ENCODE measurements around the gene OGFR. TPM values are rescaled to one million over a fixed set of nuclear protein-coding genes. Genes with fewer than 3 reads are reported as not detected.

The OGFR gene
- total RNA-seq, 2 experiments from 2014 or later: 54.5 to 56.0 TPM

DNA sequence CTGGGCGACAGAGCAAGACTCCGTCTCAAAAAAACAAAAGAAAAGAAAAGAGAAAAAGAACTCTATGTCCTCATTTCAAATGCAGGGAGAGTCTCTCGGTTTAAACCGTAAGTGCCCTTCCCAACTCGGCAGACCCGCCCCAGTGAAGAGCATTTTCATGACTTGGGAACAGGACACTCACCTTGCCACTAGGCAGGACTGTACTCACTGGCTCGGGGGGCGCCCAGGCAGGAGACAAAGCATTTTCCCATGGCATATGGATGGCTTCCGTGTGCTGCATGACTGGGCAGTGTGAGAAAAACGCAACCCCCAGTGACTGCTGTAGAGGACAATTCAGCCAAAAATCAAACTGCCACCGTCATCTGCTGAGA, 32.0 kb upstream of the OGFR start:
- Histone ChIP-seq H3K4me3 (ENCODE audit: low read length) (no peak overlapping the region), H3K27me3 (ENCODE audit: control insufficient read depth in 1 of 2, insufficient read depth in 2 of 2, low read length in 2 of 2) (no peaks in the 10 kb centered on the region), H3K4me1 (ENCODE audit: insufficient read depth, low read length) (peaks cover 66% of the 10 kb centered on the region), H3K36me3 (ENCODE audit: insufficient read depth, low read length) (no peaks in the 10 kb centered on the region), H3K27ac (ENCODE audit: low read depth in 1 of 2, low read length in 2 of 2) (no peak overlapping the region), H3K9me3 (ENCODE audit: control insufficient read depth in 1 of 2, insufficient read depth in 1 of 2, low read length in 2 of 2) (peaks cover 0 to 5% of the 10 kb centered on the region in 2 experiments)
- TF ChIP-seq, protein P1, sequence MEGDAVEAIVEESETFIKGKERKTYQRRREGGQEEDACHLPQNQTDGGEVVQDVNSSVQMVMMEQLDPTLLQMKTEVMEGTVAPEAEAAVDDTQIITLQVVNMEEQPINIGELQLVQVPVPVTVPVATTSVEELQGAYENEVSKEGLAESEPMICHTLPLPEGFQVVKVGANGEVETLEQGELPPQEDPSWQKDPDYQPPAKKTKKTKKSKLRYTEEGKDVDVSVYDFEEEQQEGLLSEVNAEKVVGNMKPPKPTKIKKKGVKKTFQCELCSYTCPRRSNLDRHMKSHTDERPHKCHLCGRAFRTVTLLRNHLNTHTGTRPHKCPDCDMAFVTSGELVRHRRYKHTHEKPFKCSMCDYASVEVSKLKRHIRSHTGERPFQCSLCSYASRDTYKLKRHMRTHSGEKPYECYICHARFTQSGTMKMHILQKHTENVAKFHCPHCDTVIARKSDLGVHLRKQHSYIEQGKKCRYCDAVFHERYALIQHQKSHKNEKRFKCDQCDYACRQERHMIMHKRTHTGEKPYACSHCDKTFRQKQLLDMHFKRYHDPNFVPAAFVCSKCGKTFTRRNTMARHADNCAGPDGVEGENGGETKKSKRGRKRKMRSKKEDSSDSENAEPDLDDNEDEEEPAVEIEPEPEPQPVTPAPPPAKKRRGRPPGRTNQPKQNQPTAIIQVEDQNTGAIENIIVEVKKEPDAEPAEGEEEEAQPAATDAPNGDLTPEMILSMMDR (IDR thresholded peaks at IDR 0.05): no peak
- no peak overlapping the region for H3K4me3 Mint-ChIP-seq
- POLR2A ChIA-PET: interaction anchor here (0.6 kb wide), 1 partner anchor 30 kb away, joined by 3 read pairs; no protein-coding TSS in a partner anchor
- DNase-seq (no peak), ATAC-seq (ENCODE audit: poor library complexity) (no peak)
- no peaks in the 10 kb centered on the region for H3K36me3 Mint-ChIP-seq (ENCODE audit: low read depth)
- intact Hi-C loops (cut with DNase I, micrococcal nuclease): no loop called here
- H3K27me3 Mint-ChIP-seq: no peaks in the 10 kb centered on the region
- no peaks in the 10 kb centered on the region for H3K9me3 Mint-ChIP-seq
- CTCF ChIA-PET: no interaction called here
- peak overlapping the region; percentile 92 for H3K27ac Mint-ChIP-seq
- peaks cover 69% of the 10 kb centered on the region for H3K4me1 Mint-ChIP-seq (ENCODE audit: low read depth)

DNA sequence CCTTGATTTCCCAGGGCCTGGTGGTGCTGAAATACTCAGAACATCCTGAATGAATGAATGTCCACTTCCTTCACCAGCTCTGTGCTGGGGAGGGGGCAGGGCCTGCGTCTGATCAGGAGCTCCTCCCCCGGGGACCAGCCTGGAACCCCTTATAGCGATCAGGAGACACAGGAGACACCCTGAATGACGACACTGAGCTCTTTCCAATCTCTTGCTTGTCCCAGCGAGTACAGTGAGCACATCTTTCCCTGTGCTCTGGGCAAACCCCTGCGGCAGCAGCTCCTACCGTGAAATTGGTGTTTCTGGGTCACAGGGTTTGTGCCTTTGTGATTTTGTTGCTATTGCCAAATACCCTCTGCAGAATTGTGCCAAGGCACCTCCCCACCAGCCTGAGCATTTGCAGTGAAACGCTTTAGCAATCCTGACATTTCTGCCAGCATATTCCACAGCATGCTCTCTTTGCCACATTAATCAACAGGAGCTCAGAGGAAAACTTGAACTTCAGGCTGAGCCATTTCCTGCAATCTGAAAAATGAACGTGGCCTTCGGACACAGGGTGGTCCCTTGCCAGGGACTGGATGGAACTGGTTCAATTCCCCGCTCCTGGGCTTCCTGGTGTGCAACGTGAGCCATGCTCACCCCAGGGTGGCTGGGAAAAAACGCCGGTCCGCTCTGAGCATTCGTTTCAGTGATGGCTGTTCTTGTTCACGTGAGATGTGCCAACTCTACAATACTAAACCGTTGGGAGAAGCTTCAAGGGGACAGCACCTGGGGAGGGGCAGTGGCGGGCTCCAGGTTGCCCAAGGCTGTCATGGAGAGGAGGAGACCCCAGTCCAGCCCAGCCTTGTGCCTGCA, 31.4 kb upstream of the OGFR start:
- no peak for DNase-seq
- no peak overlapping the region for H3K4me3 Mint-ChIP-seq
- H3K4me1 ChIP-seq (ENCODE audit: insufficient read depth, low read length): peaks cover 69% of the 10 kb centered on the region
- peaks cover 0 to 9% of the 10 kb centered on the region in 2 experiments for H3K9me3 ChIP-seq (ENCODE audit: control insufficient read depth in 1 of 2, insufficient read depth in 1 of 2, low read length in 2 of 2)
- no peaks in the 10 kb centered on the region for H3K9me3 Mint-ChIP-seq
- no peak overlapping the region for H3K27ac ChIP-seq (ENCODE audit: low read depth in 1 of 2, low read length in 2 of 2)
- H3K27ac Mint-ChIP-seq: peak overlapping the region; percentile 92
- CTCF ChIA-PET: no interaction called here
- no peaks in the 10 kb centered on the region for H3K36me3 Mint-ChIP-seq (ENCODE audit: low read depth)
- POLR2A ChIA-PET: interaction anchor here (0.6 to 0.9 kb wide), 2 partner anchors 21 to 31 kb away, joined by 3 read pairs; no protein-coding TSS in a partner anchor
- no peak for ATAC-seq (ENCODE audit: poor library complexity)
- TF ChIP-seq, protein P1 (IDR thresholded peaks at IDR 0.05): no peak
- no peaks in the 10 kb centered on the region for H3K27me3 Mint-ChIP-seq
- no peaks in the 10 kb centered on the region for H3K27me3 ChIP-seq (ENCODE audit: control insufficient read depth in 1 of 2, insufficient read depth in 2 of 2, low read length in 2 of 2)
- peaks cover 66% of the 10 kb centered on the region for H3K4me1 Mint-ChIP-seq (ENCODE audit: low read depth)
- no peaks in the 10 kb centered on the region for H3K36me3 ChIP-seq (ENCODE audit: insufficient read depth, low read length)
- H3K4me3 ChIP-seq (ENCODE audit: low read length): no peak overlapping the region
- intact Hi-C loops (cut with DNase I, micrococcal nuclease): no loop called here

DNA sequence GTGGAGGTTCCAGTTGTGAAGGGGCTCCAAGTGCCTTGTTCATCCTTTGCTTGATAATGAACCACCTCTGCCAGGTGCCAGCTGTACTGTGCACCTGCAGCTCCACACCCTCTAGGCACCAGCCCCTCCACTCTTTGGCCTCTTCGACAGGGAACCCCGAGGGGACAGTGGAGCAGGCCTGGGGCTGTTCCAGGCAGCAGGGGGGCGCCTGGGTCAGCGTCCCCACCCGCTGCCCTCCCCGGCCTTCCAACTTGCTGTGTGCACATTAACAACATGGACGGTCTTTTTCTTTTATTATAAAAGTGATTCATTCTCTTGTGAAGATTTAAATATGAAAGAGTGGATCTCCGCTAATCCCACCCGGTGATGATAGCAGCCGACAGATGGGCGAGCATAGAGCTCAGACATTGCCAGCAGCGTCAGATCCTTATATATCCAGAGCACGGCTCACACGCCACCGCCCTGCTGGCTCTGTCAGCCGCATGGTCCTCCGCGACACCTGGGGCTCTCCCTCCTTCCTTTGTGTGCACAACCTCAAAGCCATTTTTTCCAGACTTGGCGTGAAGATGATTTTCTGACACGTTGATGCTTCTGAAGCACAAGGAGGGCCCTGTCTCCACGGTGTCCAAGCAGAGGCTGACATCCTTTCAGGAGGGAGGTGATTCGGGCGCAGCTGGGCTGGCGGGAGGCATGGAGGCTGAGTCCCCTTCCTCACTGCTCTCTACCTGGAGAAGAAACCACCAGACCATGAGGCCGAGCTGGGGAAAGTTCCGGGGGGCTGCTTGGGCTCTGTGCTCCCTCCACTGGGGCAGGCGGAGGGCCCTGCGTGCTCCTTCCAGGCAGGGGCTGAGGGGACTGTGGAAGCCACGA, 30.6 kb upstream of the OGFR start:
- H3K4me3 Mint-ChIP-seq: peak overlapping the region; percentile 63
- H3K4me1 ChIP-seq (ENCODE audit: insufficient read depth, low read length): peaks cover 67% of the 10 kb centered on the region
- no peaks in the 10 kb centered on the region for H3K36me3 Mint-ChIP-seq (ENCODE audit: low read depth)
- no peaks in the 10 kb centered on the region for H3K27me3 Mint-ChIP-seq
- no peaks in the 10 kb centered on the region for H3K9me3 Mint-ChIP-seq
- H3K4me1 Mint-ChIP-seq (ENCODE audit: low read depth): peaks cover 61% of the 10 kb centered on the region
- peak overlapping the region; percentile 17 to 77 for H3K27ac ChIP-seq (ENCODE audit: low read depth in 1 of 2, low read length in 2 of 2)
- H3K9me3 ChIP-seq (ENCODE audit: control insufficient read depth in 1 of 2, insufficient read depth in 1 of 2, low read length in 2 of 2): peaks cover 0 to 9% of the 10 kb centered on the region in 2 experiments
- CTCF ChIA-PET: no interaction called here
- POLR2A ChIA-PET: interaction anchor here (0.8 to 0.9 kb wide), 3 partner anchors 20 to 34 kb away, joined by 3 to 4 read pairs (median 3); no protein-coding TSS in a partner anchor
- ATAC-seq (ENCODE audit: poor library complexity) (peak; percentile 44), DNase-seq (no peak)
- H3K27ac Mint-ChIP-seq: peak overlapping the region; percentile 92
- no peak overlapping the region for H3K4me3 ChIP-seq (ENCODE audit: low read length)
- TF ChIP-seq, protein P1 (IDR thresholded peaks at IDR 0.05): no peak
- H3K27me3 ChIP-seq (ENCODE audit: control insufficient read depth in 1 of 2, insufficient read depth in 2 of 2, low read length in 2 of 2): no peaks in the 10 kb centered on the region
- no peaks in the 10 kb centered on the region for H3K36me3 ChIP-seq (ENCODE audit: insufficient read depth, low read length)
- intact Hi-C loops (cut with DNase I, micrococcal nuclease): no loop called here

All from CD4-positive, alpha-beta T cell (primary cell).